HG03442 (cell line): ENCODE measurements around the gene ORC2.
A peak's percentile ranks its signal among the peaks of the same experiment; 100 is the strongest.
"Not testable (repeated sequence)": the region's sequence is repeated elsewhere in the genome, so short reads cannot be mapped to it uniquely, and the experiment has no call there.

Source experiments
- ATAC-seq: cut with Tn5 transposase; IDR thresholded peaks from one replicate; pipeline ENCODE4 v1.9.1; 2021; ENCODE audit warnings: mild to moderate bottlenecking, moderate library complexity; ENCODE audit not compliant: unreplicated experiment

Gene ORC2

GRCh38 chr2:200963124-200963917 is at the start of gene ORC2:
Gene ORC2, minus strand, starts transcription at chr2:200963660. Its CDS starts 5,537 bp downstream, at chr2:200958123.
- peak; percentile 89 for ATAC-seq

- no peak for ATAC-seq
These were observed 44.9 kb upstream of the ORC2 start for GRCh38 chr2:201008296-201008829.

GRCh38 chr2:201007584-201007998 is 44.1 kb upstream of the ORC2 start:
- ATAC-seq, result no peak

GRCh38 chr2:201006704-201007103 is 43.2 kb upstream of the ORC2 start:
- ATAC-seq, result no peak

- ATAC-seq, result no peak
These were observed 40.9 kb upstream of the ORC2 start for GRCh38 chr2:201004370-201004769.

- ATAC-seq, result no peak
These were observed 29.6 kb upstream of the ORC2 start for GRCh38 chr2:200993097-200993496.

- ATAC-seq, result no peak
These were observed 23.7 kb upstream of the ORC2 start for GRCh38 chr2:200987137-200987536.

- no peak for ATAC-seq
These were observed 22.3 kb upstream of the ORC2 start for GRCh38 chr2:200985799-200986198.

- no peak for ATAC-seq
These were observed 13.2 kb upstream of the ORC2 start for GRCh38 chr2:200976710-200977109.

- no peak for ATAC-seq
These were observed 12.2 kb upstream of the ORC2 start for GRCh38 chr2:200975672-200976071.

GRCh38 chr2:200970057-200970456 is 6.6 kb upstream of the ORC2 start:
- ATAC-seq, result not testable (repeated sequence)

GRCh38 chr2:200968735-200969134 is 5.3 kb upstream of the ORC2 start:
- no peak for ATAC-seq

- ATAC-seq, result no peak
These were observed 4.7 kb upstream of the ORC2 start for GRCh38 chr2:200968162-200968561.

GRCh38 chr2:200966770-200967169 is 3.3 kb upstream of the ORC2 start:
- no peak for ATAC-seq

GRCh38 chr2:200964498-200964897 is 1.0 kb upstream of the ORC2 start:
- ATAC-seq, result no peak

GRCh38 chr2:200963918-200964252 is 425 bp upstream of the ORC2 start:
- peak; percentile 1 for ATAC-seq

- ATAC-seq, result peak; percentile 12
These were observed 693 bp downstream of the ORC2 start for GRCh38 chr2:200962811-200963123.

GRCh38 chr2:200961674-200962073 is 1.8 kb downstream of the ORC2 start:
- ATAC-seq, result no peak

GRCh38 chr2:200950378-200950777 is 13.1 kb downstream of the ORC2 start:
- ATAC-seq, result no peak

GRCh38 chr2:200945395-200945729 is 18.1 kb downstream of the ORC2 start:
- no peak for ATAC-seq

- no peak for ATAC-seq
These were observed 18.7 kb downstream of the ORC2 start for GRCh38 chr2:200944467-200945394.

- no peak for ATAC-seq
These were observed 19.8 kb downstream of the ORC2 start for GRCh38 chr2:200943527-200944105.
